H1 (cell line): Measurements from ENCODE around the gene CACNA2D3. TPM values are rescaled to one million over a fixed set of nuclear protein-coding genes. Genes with fewer than 3 reads are reported as not detected.

Source experiments
- CTCF ChIA-PET: fragments of 300-600 bp; sonication (Branson Sonifier 250); formaldehyde crosslinking; loops from one replicate; lab custom pipeline; 2021; ENCODE audit not compliant: partially characterized antibody; lab: Charles Lee
- POLR2A ChIA-PET: fragments of 300-600 bp; sonication (Branson Sonifier 250); formaldehyde crosslinking; loops from one replicate; lab custom pipeline; 2021; ENCODE audit warnings: inconsistent platforms; ENCODE audit not compliant: partially characterized antibody; lab: Charles Lee
- DNase-seq, 2 experiments: peaks; one replicate each; pipeline versions ENCODE4 v3.0.0 to v3.0.0-alpha.2; 2010 to 2022; ENCODE audit warnings: low spot score in 2 of 2, low read depth in 1 of 2, mixed read lengths in 1 of 2
- FAIRE-seq: peaks from 2 replicates; lab custom pipeline; 2011; peaks lifted over from hg19 to GRCh38; lab: Jason Lieb, UNC
- H2AFZ ChIP-seq: 2 replicates; pipeline ENCODE4 v1.8.1; 2012; ENCODE audit warnings: low read length, inconsistent platforms
- H2AK5ac ChIP-seq: 2 replicates; pipeline ENCODE4 v1.6.1; 2013; ENCODE audit warnings: low read depth, low read length
- H2BK120ac ChIP-seq: replicated peaks from 2 replicates; pipeline ENCODE3; 2013; ENCODE audit warnings: low read depth, low read length, inconsistent platforms
- H2BK12ac ChIP-seq: 2 replicates; pipeline ENCODE4 v1.6.1; 2013; ENCODE audit warnings: low read depth, low read length
- H2BK15ac ChIP-seq: 2 replicates; pipeline ENCODE4 v1.6.1; 2013; ENCODE audit warnings: low read length
- H2BK20ac ChIP-seq: 2 replicates; pipeline ENCODE4 v1.6.1; 2013; ENCODE audit warnings: low read length
- H2BK5ac ChIP-seq: 2 replicates; pipeline ENCODE4 v1.6.1; 2013; ENCODE audit warnings: low read depth, low read length
- H3K14ac ChIP-seq: 2 replicates; pipeline ENCODE4 v1.6.1; 2013; ENCODE audit warnings: inconsistent platforms; ENCODE audit not compliant: insufficient read length
- H3K18ac ChIP-seq: 2 replicates; pipeline ENCODE4 v1.6.1; 2013; ENCODE audit warnings: low read length; ENCODE audit errors: extremely low read depth
- H3K23ac ChIP-seq: 2 replicates; pipeline ENCODE4 v1.6.1; 2013; ENCODE audit warnings: inconsistent platforms; ENCODE audit not compliant: insufficient read length
- H3K23me2 ChIP-seq: 2 replicates; pipeline ENCODE4 v1.6.1; 2013; ENCODE audit warnings: low read depth, low read length
- H3K27ac ChIP-seq: 2 replicates; pipeline ENCODE4 v1.6.1; 2011; ENCODE audit warnings: low read depth, low read length, inconsistent platforms
- H3K27me3 ChIP-seq, 4 experiments: replicated peaks in 1 of 4; 1 replicate in 1 of 4; 2 replicates in 3 of 4; pipeline versions ENCODE4 v1.6.1 to v1.8.1; 2011 to 2013; ENCODE audit warnings: low read length in 3 of 4, mild to moderate bottlenecking in 3 of 4, inconsistent platforms in 2 of 4, mixed read lengths in 2 of 4, moderate library complexity in 1 of 4; ENCODE audit not compliant: control insufficient read depth in 3 of 4, insufficient read depth in 3 of 4; ENCODE audit errors: extremely low read depth in 1 of 4
- H3K36me3 ChIP-seq, 4 experiments: 2 replicates each; pipeline versions ENCODE4 v1.6.1 to v1.8.1; 2011 to 2013; ENCODE audit warnings: mild to moderate bottlenecking in 4 of 4, low read length in 3 of 4, moderate library complexity in 2 of 4, control low read depth in 1 of 4, inconsistent platforms in 1 of 4; ENCODE audit not compliant: insufficient read depth in 4 of 4, control insufficient read depth in 2 of 4
- H3K4ac ChIP-seq: replicated peaks from 2 replicates; pipeline ENCODE3; 2013; ENCODE audit warnings: low read length, low read depth, mixed read lengths, inconsistent platforms; ENCODE audit not compliant: insufficient read length
- H3K4me1 ChIP-seq, 4 experiments: replicated peaks in 1 of 4; 1 replicate in 1 of 4; 2 replicates in 3 of 4; pipeline versions ENCODE4 v1.6.1 to v1.8.1; 2011 to 2013; ENCODE audit warnings: low read length in 3 of 4, inconsistent platforms in 2 of 4, mixed read lengths in 1 of 4; ENCODE audit not compliant: insufficient read depth in 4 of 4, control insufficient read depth in 3 of 4
- H3K4me2 ChIP-seq, 2 experiments: 2 replicates each; pipeline versions ENCODE4 v1.6.1 to v1.8.1; 2011 to 2013; ENCODE audit warnings: low read depth in 2 of 2, low read length in 2 of 2, control low read depth in 1 of 2, inconsistent platforms in 1 of 2, mild to moderate bottlenecking in 1 of 2; ENCODE audit not compliant: insufficient read depth in 1 of 2
- H3K4me3 ChIP-seq, 4 experiments: fragments of 200-600, 300-600 bp in 1 of 4; sonication (generic), shearing (Covaris generic), sonication (Bioruptor Twin) in 1 of 4; 2 replicates each; pipeline versions ENCODE4 v1.5.1 to v1.8.1; 2011 to 2016; ENCODE audit warnings: low read length in 4 of 4, low read depth in 3 of 4, control low read depth in 2 of 4, inconsistent platforms in 2 of 4, mild to moderate bottlenecking in 2 of 4, mixed read lengths in 1 of 4, moderate library complexity in 1 of 4; ENCODE audit not compliant: insufficient read depth in 2 of 4; ENCODE audit errors: extremely low read depth in 1 of 4
- H3K56ac ChIP-seq: replicated peaks from 2 replicates; pipeline ENCODE3; 2013; ENCODE audit warnings: low read depth, mild to moderate bottlenecking, mixed read lengths, low read length, inconsistent platforms; ENCODE audit not compliant: insufficient read length
- H3K79me1 ChIP-seq: 2 replicates; pipeline ENCODE4 v1.6.1; 2013; ENCODE audit warnings: low read depth, low read length, control low read depth
- H3K79me2 ChIP-seq, 2 experiments: 2 replicates each; pipeline versions ENCODE4 v1.6.1 to v1.8.1; 2012 to 2013; ENCODE audit warnings: low read length in 2 of 2, mild to moderate bottlenecking in 2 of 2, inconsistent platforms in 1 of 2; ENCODE audit not compliant: insufficient read depth in 2 of 2, control insufficient read depth in 1 of 2
- H3K9ac ChIP-seq, 4 experiments: replicated peaks in 1 of 4; 1 replicate in 1 of 4; 2 replicates in 3 of 4; pipeline versions ENCODE4 v1.6.1 to v1.8.1; 2011 to 2013; ENCODE audit warnings: low read depth in 3 of 4, low read length in 3 of 4, control low read depth in 2 of 4, mild to moderate bottlenecking in 2 of 4, moderate library complexity in 2 of 4, inconsistent platforms in 1 of 4; ENCODE audit errors: extremely low read depth in 1 of 4
- H3K9me3 ChIP-seq, 2 experiments: 2 replicates each; pipeline versions ENCODE4 v1.6.1 to v1.8.1; 2012 to 2013; ENCODE audit warnings: mild to moderate bottlenecking in 2 of 2, moderate library complexity in 2 of 2, control low read depth in 1 of 2, inconsistent platforms in 1 of 2, low read depth in 1 of 2, low read length in 1 of 2, mixed read lengths in 1 of 2; ENCODE audit not compliant: insufficient read depth in 2 of 2
- H4K20me1 ChIP-seq, 2 experiments: replicated peaks in 1 of 2; 2 replicates each; pipeline versions ENCODE3 to v1.8.1; 2011 to 2013; ENCODE audit warnings: inconsistent platforms in 2 of 2, low read length in 2 of 2, mild to moderate bottlenecking in 1 of 2; ENCODE audit not compliant: insufficient read depth in 2 of 2, control insufficient read depth in 1 of 2
- H4K5ac ChIP-seq: 2 replicates; pipeline ENCODE4 v1.6.1; 2013; ENCODE audit warnings: low read length, low read depth, mixed read lengths, inconsistent platforms; ENCODE audit not compliant: insufficient read length
- H4K8ac ChIP-seq: 2 replicates; pipeline ENCODE4 v1.8.0; 2013; ENCODE audit warnings: mild to moderate bottlenecking, moderate library complexity, low read length, inconsistent platforms; ENCODE audit not compliant: insufficient read depth; ENCODE audit errors: extremely low read depth
- H4K91ac ChIP-seq: replicated peaks from 2 replicates; pipeline ENCODE3; 2013; ENCODE audit warnings: low read length, mixed read lengths, inconsistent platforms; ENCODE audit not compliant: insufficient read length
- CTCF ChIP-seq, 3 experiments: IDR thresholded peaks; 1 replicate in 2 of 3; 2 replicates in 1 of 3; pipeline versions ENCODE4 v1.5.1 to v1.6.1; 2011; ENCODE audit warnings: low read length in 3 of 3, mild to moderate bottlenecking in 3 of 3, inconsistent platforms in 2 of 3, low read depth in 1 of 3, moderate library complexity in 1 of 3; ENCODE audit not compliant: insufficient read depth in 1 of 3; ENCODE audit errors: control extremely low read depth in 1 of 3
- RAD21 ChIP-seq, 2 experiments: IDR thresholded peaks in 1 of 2; conservative IDR thresholded peaks in 1 of 2; 2 replicates each; pipeline ENCODE4 v1.6.1; 2011; ENCODE audit warnings: low read depth in 2 of 2, low read length in 2 of 2, improper control_type of control experiment in 1 of 2, inconsistent platforms in 1 of 2, mild to moderate bottlenecking in 1 of 2, moderate library complexity in 1 of 2
- SRF ChIP-seq: IDR thresholded peaks from 2 replicates; pipeline ENCODE4 v1.6.1; 2011; ENCODE audit warnings: mild to moderate bottlenecking, low read depth, low read length, moderate library complexity
- WGBS, 2 experiments: shearing (Covaris generic) in 1 of 2; methylation state at CpG; one replicate each; pipeline versions ENCODE4 v1.1.6 to v1.1.7; 2013 to 2015; ENCODE audit warnings: low lambda C conversion rate in 2 of 2, mixed read lengths in 2 of 2, inconsistent platforms in 1 of 2, low coverage in 1 of 2, missing lambda C conversion rate in 1 of 2; ENCODE audit not compliant: insufficient replicate concordance in 2 of 2, insufficient coverage in 1 of 2, insufficient read length in 1 of 2; ENCODE audit errors: extremely low coverage in 1 of 2, missing lambda C conversion rate in 1 of 2; 5-methylcytosine and 5-hydroxymethylcytosine counted together
- polyA plus RNA-seq, 7 experiments: library from polyadenylated mRNA; depleted of rRNA in 3 of 7; stranded (reverse) in 5 of 7; unstranded in 2 of 7; fragments of >200 nt in 5 of 7; fragments of 200-250 nt in 2 of 7; gene quantifications; 1 replicate in 5 of 7; 2 replicates in 1 of 7; 4 replicates in 1 of 7; pipeline versions ENCODE4 v1.2.1 to v1.2.3, GENCODE V29; 2011 to 2013; ENCODE audit warnings: missing spikeins in 2 of 7, mixed read lengths in 2 of 7
- total RNA-seq: library from RNA; stranded (reverse); fragmentation: NEBNext Ultra II Directional; extraction: Animal tissue kit (Norgen Biotek cat#: 25700); gene quantifications from 2 replicates; pipeline ENCODE4 v1.2.1, GENCODE V29; 2021

The CACNA2D3 gene
- total and polyA plus RNA-seq, 2 of the 8 experiments (the other 6 are each of a cell fraction or from before 2014, with no cell fraction given), result 1.5 to 1.8 TPM

- 88% methylated on average over 8 of the region's 8 CpGs; no CpG with 5 or more reads in 1 of the 2 experiments for WGBS, 2 experiments
- Histone ChIP-seq H3K4ac (no peak overlapping the region), H4K91ac (no peak overlapping the region), H4K8ac (no peak overlapping the region), H3K18ac (no peak overlapping the region), H3K9me3 (no peaks in the 10 kb centered on the region), H3K14ac (no peak overlapping the region), H2BK5ac (no peak overlapping the region), H2BK20ac (no peak overlapping the region), H3K36me3 (no peaks in the 10 kb centered on the region), H3K4me2 (no peak overlapping the region), H3K23me2 (no peaks in the 10 kb centered on the region), H3K56ac (no peak overlapping the region), H4K20me1 (no peaks in the 10 kb centered on the region), H4K5ac (no peak overlapping the region), H3K4me3 (no peak overlapping the region), H3K79me1 (no peaks in the 10 kb centered on the region), H3K23ac (no peak overlapping the region), H2AFZ (no peak overlapping the region), H3K27ac (no peak overlapping the region), H3K9ac (no peak overlapping the region), H3K4me1 (no peaks in the 10 kb centered on the region), H2BK120ac (no peak overlapping the region), H3K27me3 (no peaks in the 10 kb centered on the region), H2BK12ac (no peak overlapping the region), H2AK5ac (no peak overlapping the region), H3K79me2 (no peaks in the 10 kb centered on the region), H2BK15ac (no peak overlapping the region)
- CTCF ChIA-PET, result interaction anchor here (0.6 to 4.8 kb wide), 37 partner anchors 10 to 625 kb away, joined by 3 to 46 read pairs (median 4); no protein-coding TSS in a partner anchor
- peak in 1 of 2 experiments; percentile 55 for DNase-seq
- TF ChIP-seq SRF (no peak), RAD21 (IDR thresholded peaks at IDR 0.05 in 1 of 2, conservative IDR thresholded peaks at IDR 0.05 in 1 of 2; ENCODE audit: low read depth in 2 of 2, low read length in 2 of 2) (peak; percentile 87 to 88), CTCF (IDR thresholded peaks at IDR 0.05; ENCODE audit: control extremely low read depth in 1 of 3, insufficient read depth in 1 of 3, low read depth in 1 of 3, low read length in 3 of 3) (peak; percentile 61 to 78 (median 73))
- peak; percentile 62 for FAIRE-seq
- POLR2A ChIA-PET, result interaction anchor here (0.7 kb wide), 1 partner anchor 11 kb away, joined by 3 read pairs; no protein-coding TSS in a partner anchor
These were observed 252.0 kb downstream of the CACNA2D3 start for GRCh38 chr3:54374214-54374852.
